Anterior cingulate cortex (tissue), 58 donors: Measurements from ENCODE around the gene AGO1.
"Not testable (repeated sequence)": the region's sequence is repeated elsewhere in the genome, so short reads cannot be mapped to it uniquely, and the experiment has no call there.

ENCODE experiments used
- DNase-seq, 58 donors: peaks; one replicate each; lab custom pipeline; 2025; lab: John Stamatoyannopoulos, UW

AGO1 gene

DNA sequence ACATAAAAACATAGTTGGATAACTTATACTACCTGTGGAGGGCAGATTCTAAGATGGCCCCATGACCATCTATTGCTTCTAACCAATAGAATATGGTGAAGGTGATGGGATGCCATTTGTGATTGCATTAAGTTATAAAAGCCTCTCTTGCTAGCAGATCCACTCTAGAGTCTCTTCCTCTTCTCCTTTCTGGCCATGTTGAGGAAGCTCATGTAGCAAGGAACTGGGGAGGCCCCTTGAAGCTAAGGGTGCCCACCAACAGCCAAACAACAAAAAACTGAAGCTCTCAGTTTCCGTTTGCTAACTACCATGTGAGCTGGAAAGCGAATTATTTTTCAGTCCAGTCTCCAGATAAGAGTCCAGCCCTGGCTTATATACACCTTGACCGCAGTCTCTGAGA lies 16.0 kb upstream of the AGO1 start:
- no peak for DNase-seq

DNA sequence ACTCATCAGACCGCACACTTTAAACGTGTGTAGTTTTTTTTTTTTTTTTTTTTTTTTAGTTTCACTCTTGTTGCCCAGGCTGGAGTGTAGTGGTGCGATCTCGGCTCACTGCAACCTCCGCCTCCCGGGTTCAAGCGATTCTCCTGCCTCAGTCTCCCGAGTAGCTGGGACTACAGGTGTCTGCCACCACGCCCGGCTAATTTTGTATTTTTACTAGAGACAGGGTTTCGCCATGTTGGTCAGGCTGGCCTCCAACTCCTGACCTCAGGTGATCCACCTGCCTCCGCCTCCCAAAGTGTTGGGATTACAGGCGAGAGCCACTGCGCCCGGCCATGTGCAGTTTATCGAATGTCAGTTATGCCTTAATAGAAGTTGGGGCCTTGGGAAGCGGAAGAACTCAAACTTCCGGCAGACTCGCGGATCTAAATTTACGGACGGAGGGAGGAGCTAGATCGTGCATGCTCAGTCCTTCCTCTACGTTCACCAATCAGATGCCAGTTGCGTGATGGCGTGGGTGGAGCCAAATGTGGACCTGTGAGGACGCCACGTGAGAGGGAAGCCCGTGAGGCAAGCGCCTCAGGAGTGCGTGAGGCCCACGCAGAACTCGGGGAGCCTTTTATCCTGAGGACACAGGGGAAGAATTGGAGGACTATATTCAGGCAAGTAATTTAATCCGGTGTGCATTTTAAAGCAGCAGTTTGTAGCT lies 13.6 kb upstream of the AGO1 start:
- DNase-seq: not testable (repeated sequence)

DNA sequence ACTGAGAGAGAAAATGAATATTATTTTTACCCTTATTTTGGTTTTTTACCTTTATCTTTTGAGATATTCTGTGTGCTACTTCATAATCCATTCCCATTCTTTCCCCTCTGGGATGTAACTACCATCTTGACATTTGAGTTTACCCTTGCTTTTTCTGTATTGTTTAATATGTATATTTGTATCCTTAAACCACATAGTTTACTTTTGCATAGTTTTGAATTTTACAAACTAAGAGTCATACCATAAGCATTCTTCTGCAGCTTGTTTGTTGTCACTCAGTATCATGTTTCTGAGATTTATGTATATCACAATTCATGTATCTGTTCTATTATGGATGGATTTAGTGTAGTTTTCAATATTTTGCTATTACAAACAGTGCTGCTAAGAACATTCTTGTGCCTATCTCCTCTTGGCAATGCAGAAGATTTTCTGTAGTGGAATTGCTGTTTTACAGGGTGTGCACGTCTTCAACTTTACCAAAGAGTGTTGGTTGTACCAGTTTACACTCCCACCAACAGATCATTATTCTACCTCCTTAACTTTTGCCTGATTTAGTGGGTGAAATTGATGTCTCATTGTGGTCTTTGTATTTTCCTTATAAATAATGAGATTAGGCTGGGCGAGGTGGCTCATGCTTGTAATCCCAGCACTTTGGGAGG lies 12.2 kb upstream of the AGO1 start:
- no peak for DNase-seq

DNA sequence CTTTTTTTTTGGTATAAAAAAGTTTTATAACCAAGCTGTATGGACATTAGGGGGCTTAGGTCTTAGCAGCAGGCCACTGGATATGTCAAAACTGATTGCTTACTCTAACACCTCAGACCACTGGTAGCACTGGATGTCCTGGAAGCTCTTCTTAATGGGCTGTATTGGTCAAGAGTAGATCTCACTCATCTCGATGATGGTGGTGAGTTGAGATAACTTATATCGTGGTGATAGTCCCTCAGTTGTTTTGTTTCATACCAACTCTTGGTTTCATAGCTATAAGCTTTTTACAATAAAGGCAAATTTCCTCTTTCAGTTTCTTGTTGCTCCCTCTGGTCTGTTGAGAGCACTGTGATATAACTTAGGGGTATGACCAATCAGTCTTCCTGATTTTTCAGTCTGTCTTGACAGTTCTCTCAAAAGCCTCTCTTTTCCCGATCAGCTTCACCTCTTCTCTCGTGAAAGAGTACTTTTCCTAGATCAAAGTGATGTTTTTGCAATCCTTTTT lies 9.7 kb upstream of the AGO1 start:
- DNase-seq: no peak

DNA sequence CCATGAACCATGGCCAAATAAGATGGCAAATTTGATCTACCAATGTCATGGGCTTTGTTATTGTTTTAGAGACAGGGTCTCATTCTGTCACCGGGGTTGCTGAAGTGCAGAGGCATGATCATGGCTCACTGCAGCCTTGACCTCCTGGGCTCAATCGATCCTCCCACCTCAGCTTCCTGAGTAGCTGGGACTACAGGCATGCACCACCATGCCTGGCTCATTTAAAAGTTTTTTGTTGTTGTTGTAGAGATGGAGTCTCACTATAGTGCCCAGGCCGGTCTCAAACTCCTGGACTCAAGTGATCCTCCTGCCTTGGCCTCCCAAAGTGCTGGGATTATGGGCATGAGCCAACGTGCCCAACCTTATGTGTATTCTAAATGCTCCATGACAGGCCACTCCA lies 8.9 kb upstream of the AGO1 start:
- DNase-seq: not testable (repeated sequence)

DNA sequence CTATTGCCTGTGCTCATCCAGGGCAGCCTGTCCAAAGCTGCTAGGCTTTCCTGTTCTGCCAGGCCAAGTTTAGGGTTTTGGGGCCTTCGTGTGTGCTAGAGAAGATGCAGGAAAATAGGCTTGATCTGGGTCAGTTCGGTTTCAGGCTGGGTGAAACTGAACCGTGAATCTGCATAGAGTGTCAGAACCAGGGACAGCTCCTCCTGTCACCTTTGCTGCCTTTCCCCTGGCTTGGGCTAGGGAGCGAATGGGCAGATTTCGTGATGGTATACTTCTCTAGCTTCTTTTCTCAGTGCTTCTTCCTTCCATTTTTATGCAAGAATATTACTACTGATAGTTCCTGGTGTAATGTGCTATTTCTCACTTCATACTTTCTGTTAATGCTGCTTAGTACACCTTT lies 6.0 kb upstream of the AGO1 start:
- no peak for DNase-seq

DNA sequence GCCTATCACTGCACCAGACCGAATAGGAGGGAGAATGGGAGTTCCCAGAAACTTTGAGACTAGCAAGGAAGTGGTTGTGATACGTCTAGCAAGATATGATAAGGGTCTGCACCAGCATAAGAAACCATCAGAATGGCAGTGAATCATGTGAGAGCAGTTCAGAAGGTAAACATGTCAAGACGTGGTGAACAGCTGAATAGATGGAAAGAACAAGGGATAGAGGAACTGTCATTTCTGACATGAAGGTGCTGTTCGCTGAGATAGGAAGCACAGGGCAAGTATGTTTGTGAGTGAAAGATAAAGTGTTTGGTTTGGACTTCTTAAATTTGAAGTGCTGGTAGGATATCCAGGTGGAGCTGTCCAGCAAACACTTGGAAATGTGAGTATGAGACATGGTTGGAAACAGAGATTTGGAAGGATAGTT lies 1.1 kb upstream of the AGO1 start:
- DNase-seq: no peak

DNA sequence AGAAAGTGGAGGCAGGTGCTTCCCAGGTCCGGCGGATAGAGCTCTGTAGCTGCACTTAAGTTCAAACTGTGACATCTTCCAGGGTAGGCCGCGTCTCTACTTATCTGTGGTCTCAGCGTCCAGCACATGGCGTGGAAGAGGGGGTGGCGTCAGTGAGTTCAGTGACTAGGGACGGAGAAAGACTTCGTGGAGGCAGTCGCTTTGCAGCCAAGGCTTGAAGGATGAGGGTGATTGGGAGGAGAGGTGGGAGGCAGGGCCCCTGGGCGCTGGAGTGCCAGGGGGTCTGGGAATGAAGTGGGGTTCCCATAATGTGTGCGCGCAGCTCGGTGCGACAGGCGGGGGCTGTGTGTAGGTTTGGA lies 444 bp upstream of the AGO1 start:
- DNase-seq: peak in 3 of 58 donors; percentile 34 to 58 (median 45)

DNA sequence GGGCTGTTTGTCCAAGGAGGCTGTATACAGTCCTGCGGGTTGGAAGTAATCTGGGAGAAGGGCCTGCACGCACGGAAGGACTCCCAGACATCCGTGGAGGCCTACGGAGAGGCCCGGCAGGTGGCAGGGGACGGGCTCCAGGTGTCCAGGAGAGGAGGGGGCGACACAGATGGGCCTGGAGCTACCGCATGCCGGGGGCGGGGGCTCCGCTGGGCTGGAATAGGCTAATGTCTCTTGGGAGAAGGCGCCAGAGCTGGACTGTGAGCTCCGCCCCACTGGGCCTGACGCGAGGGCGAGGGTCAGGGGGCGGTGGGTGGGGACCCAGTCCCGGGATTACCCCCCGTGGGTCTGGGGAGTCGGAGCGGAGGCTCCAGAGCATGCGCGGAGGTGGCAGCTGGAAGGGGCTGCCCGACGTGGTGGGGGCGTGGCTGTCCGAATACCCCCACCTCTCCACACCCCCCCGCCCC lies 659 bp downstream of the AGO1 start:
- peak in 42 of 58 donors; percentile 9 to 61 (median 33) for DNase-seq

DNA sequence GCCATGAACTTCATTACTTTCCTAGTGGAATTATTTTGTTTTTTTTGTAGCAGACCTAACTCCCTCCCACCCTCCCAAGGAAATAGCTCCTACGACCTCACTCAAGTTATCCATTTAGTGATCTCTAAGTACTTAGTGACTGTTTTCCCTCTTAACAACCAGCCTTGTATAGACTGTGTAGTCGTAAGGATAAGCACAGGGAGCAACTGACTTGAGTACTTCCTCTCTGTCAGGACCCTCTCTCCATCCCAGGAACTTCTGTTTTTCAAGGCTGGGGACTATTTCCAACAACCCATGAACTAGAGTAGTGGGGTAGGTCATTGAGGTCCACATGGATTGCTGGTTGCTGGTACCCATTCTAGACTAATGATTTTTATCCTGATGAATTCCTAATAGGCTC lies 1.9 kb downstream of the AGO1 start:
- DNase-seq: no peak

DNA sequence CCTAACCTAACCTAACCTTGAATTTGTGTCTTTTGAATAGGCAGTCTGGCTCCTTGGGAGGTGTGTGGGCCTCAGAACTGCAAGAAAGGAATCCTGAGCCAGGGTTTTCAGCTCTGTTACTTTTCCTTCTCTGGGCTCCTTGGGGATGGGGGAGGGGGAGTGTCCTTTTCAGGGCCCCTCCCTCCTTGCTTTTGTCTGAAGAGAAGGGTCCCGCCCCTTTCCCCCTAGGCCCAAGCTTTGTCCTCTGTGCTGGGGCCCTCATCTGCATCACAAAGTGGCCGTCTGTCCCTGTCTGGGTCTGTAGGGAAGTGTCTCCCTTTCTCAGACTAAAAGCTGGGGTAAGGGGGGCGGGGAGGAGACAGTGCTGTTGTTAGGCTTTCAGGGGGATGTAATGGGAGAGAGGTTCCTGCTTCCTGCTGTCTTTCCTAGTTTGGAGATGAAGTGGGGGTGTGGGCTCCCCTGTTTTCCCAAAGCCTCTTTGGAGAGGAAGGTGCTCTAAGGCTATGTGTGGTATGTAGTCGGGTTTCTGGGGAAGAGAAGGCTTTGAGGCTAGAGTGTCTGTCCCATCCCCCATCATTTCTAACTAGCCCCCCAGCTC lies 3.1 kb downstream of the AGO1 start:
- DNase-seq: peak in 6 of 58 donors; percentile 1 to 18 (median 5)

DNA sequence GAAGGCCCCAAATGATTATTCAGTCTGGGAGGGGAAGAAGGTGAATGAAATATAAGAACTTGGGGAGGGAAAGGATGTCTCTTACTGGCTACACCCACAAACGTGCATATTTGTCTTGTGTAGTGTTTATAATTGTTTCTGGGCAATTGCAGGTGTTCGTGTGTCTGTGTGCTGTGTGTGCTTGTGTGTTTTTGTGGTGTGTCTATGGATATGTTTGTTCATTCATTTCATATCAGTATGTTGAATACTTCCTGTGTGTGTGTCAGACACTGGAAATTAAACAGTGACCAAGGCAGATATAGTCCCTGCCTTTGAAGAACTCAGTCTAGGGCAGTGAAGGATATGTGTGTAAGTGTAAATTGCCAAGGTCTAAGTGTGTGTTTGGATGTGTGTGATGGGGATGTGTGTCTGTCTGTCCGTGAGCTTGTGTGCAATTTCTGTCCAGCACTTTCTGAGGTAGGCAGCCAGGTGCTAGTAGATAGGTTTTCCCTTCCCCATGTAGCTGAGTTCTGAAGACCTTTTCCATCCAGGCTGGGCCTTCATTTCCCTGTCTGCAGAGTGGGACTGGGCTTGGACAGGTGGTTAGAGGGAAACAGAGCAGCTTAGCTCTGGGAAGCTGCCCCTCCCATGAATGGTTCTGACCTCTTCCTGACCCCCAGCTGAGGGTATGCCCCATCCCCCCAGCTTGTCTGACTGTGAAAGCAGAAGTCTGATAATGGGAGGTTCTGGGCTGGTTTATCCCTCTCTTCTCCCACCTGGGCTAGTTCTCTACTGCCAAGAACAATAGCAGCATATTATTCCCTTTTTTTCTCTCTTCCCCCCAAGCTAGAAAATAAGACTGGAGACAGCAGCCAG lies 3.8 kb downstream of the AGO1 start:
- no peak for DNase-seq

DNA sequence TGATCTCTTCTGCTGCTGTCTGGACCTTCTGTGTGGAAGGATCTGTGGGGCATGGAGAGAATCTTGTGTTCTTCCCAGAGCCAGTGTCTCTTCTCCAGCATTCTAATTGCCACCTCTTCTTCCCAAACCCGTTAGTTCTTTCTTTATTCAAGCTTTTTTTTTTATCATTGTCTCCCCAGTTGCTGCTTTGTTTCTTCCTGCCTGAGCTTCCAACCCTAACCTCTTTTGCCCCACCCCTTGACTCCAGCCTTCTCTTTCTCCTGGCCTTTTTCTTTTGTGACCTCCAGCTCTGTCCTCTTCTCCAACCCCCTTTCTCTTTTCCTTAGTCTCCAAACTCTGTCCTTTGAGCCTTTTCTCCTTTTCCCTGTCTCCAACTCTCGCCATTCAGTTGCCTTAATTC lies 4.5 kb downstream of the AGO1 start:
- DNase-seq: no peak

DNA sequence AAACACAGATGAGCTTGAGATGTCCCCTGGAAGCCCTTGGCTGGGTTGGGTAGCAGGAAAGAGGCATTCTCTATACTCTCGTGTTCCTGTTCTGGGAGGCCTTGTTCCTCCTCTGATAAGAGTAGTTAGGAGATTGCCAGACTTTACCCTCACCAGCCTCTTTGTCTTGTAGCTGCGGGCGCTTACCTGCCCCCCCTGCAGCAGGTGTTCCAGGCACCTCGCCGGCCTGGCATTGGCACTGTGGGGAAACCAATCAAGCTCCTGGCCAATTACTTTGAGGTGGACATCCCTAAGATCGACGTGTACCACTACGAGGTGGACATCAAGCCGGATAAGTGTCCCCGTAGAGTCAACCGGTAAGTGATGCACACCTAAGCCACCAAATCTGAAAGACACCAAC lies 5.2 kb downstream of the AGO1 start:
- no peak for DNase-seq

DNA sequence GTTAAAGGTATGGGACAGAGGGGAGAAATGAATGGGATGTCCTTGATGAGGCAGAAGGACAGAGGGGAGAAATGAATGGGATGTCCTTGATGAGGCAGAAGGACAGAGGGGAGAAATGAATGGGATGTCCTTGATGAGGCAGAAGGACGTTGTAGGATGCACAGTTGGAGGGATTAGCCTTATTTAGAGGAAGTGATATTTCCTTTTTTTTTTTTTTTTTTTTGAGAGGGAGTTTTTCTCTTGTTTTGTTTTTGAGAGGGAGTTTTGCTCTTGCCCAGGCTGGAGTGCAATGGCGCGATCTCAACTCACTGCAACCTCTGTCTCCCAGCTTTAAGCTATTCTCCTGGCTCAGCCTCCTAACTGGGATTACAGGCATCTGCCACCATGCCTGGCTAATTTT lies 6.0 kb downstream of the AGO1 start:
- not testable (repeated sequence) for DNase-seq

DNA sequence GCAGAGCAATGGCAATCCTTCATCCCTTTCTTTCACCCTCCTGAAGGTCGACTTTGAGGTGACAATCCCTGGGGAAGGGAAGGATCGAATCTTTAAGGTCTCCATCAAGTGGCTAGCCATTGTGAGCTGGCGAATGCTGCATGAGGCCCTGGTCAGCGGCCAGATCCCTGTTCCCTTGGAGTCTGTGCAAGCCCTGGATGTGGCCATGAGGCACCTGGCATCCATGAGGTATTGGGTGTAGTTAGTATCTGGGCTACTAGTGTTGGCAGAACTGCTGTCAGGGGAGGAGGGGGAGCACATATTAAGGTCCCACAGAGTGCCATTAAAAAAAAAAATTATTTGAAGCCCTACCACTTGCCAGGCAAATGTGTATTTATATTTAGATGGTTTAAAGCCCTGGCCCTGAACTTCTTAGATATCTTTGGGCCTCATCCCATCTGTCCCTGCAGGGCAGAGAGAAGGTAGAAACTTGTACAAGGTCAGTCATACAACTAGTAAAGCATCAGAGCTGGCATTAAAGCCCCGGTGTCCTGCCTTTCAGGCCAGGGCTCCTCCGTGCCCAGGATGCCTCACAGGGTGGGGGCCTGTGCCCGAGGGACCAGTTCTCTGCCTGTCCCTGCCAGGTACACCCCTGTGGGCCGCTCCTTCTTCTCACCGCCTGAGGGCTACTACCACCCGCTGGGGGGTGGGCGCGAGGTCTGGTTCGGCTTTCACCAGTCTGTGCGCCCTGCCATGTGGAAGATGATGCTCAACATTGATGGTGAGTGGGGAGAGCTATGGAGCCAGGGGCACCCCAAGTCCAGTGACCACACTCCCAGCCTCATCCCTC lies 10.3 kb downstream of the AGO1 start:
- no peak for DNase-seq

DNA sequence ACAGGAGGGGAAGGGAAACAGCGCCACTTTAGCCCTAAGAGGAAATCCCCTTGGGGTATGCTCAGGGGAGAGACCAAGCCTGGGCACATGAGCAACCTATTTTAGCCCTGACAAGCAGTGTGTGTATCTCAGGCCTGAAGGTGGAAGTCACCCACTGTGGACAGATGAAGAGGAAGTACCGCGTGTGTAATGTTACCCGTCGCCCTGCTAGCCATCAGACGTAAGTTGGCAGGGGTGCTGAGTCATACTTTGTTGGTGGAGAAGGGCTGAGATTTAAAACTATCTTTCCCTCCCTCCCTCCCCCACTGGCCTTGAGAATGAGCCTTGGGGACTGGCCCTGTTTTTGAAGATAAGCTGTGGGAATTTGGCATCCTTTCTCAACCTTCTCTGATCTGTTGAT lies 11.2 kb downstream of the AGO1 start:
- peak in 8 of 58 donors; percentile 5 to 36 (median 15) for DNase-seq

DNA sequence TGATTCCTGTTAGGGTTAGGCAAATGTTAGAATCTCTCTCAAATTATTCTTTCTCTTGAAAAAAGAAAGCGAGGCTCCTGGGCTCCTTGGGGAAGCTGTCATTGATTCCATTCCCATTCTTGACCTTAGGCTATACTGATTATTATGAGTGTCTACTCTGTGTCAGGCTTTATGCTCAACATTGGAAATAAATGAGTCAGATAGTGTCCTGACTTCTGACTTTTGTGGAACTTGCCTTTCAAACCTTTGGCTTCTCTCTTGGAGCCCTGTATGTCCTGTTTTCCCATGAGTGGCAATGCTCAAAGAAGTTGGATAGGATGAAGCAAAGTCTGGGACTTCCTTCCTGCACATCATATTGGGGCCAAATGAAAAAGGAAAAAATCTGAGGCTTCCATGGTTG lies 11.6 kb downstream of the AGO1 start:
- no peak for DNase-seq

DNA sequence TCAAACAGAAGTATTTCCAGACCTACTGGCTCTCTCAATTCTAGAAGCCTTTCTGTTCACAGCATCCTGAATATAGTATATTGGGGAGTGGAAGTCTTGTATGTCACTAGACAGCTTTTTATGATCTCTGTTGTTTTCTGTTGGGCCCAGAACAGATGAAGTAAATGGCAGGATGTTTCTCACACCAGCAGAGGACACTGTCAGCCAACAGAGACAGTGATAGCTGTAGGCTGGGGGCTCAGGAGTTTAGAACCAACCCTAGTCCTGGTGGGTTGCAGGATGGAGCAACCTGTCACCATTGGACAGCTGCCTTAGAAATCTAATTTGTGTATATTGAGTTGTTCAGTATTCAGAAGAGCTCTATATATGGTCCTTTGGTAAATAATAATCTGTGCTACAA lies 16.9 kb downstream of the AGO1 start:
- DNase-seq: no peak

DNA sequence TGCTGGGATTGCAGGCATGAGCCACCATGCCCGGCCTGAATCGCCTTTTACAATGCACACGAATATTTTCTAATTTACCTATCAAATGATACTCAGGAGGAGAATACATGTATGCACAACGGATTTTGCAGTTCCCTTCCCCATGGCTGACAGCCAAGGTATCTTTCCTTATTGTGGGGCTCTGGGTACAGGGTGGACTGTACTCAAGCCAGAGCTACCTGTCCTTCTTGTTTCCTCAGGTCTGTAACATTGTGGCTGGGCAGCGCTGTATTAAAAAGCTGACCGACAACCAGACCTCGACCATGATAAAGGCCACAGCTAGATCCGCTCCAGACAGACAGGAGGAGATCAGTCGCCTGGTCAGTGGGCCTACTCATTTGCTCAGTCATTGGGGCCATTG lies 18.2 kb downstream of the AGO1 start:
- DNase-seq: no peak
